ENCODE measurements around the gene FAM227A. TPM values are rescaled to one million over a fixed set of nuclear protein-coding genes. Genes with fewer than 3 reads are reported as not detected.
"Not testable (repeated sequence)": the region's sequence is repeated elsewhere in the genome, so short reads cannot be mapped to it uniquely, and the experiment has no call there.

Gene FAM227A
- total RNA-seq, 1 donor from 2014 or later = 0.26 TPM

DNA sequence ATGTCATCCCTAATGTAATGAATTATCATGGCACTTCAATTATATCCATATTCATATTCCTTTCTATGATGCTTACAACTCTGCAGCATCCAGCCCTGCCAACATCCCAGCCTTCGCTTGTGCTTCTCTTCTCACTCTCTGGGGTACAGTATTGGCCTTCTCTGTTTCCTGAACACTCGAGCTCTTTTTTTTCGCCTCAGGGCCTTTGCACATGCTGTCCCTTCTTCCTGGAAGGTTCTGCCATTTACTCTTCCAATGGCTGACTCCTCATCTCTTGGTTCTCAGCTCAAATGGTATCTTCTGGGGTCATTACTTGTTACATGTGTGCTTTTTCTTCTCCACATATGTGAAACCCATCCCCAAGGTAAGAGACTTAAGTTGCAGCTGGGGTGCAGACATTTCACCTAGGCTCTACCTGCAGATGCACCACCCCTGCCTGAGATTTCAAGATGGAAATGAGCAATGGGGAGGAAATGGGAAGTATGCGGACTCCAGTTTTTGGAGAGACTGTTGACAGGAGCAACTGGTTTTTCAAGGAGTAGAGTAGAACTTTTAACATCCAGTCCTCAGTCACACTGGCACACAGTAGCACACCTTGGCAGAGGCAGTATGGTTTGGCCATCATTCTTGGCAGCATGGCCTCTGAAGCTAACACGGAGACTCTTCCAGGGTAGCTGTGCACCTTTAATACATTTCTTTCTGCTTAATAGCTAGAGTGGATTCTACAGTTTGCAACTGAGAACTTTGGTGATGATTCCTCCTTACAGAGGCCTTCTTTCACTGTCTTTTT is 43.8 kb downstream of the FAM227A start:
- no peak for DNase-seq (ENCODE audit: low read depth in 2 of 2)

DNA sequence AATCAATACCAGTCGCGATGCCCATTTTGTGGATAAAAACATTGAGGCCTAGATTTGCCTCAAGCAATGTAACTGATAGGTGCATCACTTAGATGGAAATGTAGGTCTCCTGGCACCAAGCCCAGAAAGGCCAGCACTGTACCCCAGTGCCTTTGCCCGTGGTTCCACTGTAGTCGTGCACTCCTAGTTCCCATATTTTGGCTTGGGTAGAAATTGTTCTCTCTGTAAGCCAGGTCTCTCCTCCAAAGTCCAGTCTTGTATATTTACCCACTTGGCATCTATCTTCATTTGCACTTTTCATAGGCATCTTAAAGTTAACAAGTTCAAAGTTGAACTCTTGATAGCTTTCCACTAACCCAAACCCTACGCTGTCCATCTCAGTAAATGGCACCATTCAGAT is 44.6 kb downstream of the FAM227A start:
- no peak for DNase-seq (ENCODE audit: low read depth in 2 of 2)

DNA sequence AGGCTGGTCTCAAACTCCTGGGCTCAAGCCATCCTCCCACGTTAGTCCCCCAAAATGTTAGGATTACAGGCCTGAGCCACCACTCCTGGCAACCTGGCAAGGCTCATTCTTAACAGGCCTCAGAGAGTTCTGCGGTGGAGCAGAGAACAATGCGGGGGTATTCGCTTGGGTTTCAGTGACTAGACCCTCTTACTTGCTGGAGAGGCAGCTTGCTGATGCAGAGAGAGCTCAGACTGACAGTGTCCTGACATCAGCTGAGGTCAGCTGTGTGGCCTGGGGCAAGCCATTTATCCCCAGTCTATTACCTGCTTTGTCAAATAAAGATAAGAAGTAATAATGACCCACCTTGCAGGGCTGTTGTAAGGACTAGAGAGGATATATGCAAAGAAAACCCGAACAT is 46.0 kb downstream of the FAM227A start:
- DNase-seq (ENCODE audit: low read depth in 2 of 2) = no peak

- no peak for DNase-seq (ENCODE audit: low read depth in 2 of 2)
Observed at GRCh38 chr22:38608992-38609750, 47.0 kb downstream of the FAM227A start.

DNA sequence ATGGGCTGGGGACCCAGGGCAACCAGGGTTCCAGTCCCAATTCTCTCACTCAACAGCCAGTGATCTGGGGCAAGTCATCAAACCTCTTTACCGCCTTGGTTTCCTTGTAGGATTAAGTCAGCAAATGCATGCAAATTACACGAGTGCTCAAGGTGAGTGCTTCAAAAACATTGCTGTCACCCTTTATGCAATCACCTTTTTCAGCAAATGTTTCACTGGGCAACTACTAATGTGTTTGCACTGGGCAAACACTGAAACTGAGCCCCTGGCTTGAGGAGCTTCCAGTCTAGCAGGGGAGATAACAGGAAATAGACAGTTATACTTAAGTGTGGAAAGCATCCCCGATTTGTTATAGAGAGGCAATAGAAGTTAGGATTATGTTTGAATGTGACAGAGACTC is 48.5 kb downstream of the FAM227A start:
- DNase-seq (ENCODE audit: low read depth in 2 of 2) = no peak

DNA sequence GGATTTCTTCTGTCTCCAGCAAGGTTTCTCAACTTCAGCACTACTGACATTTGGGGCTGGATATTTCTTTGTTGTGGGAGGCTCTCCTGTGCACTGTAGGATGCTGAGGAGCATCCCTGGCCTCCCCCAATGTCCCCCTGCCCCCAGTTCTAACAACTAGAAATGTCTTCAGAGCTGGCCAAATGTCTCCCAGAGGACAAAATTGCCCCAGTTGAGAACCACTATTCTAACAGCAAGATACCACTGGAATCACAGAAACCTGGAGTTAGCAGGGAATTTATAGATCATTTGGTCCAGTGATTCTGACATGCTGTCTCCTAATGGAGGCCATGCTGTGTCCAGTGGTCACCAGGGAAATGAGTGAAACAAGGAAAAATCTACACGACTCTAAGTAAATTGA is 54.0 kb downstream of the FAM227A start:
- DNase-seq (ENCODE audit: low read depth in 2 of 2) = no peak

DNA sequence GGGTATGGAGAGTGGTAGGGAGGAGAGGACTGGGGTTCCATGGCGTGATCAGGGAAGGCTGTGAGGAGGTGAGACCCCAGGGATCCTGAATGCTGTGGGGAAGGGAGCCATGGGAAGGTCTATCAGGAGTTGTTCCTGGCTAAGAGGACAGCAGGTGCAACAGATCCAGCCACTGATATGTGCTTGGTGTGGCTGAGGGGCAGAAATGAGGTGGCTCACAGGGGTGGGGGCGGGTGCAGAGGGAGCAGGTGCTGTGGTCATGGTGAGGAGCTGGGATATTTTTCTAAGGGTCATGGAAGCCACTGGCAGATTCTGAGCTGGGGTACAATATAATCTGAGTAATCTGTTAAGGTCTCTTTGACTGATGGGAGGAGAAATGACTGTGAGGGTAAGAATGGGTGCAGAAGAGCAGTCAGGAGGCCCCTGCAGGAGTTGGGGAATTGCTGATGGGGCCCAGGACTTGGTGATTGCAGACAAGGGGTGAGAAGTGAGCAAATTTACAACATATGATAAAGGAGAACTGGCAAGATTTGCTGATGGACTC is 54.9 kb downstream of the FAM227A start:
- DNase-seq (ENCODE audit: low read depth in 2 of 2) = no peak

- DNase-seq (ENCODE audit: low read depth in 2 of 2) = no peak
Observed at GRCh38 chr22:38599466-38599865, 56.7 kb downstream of the FAM227A start.

- not testable (repeated sequence) for DNase-seq (ENCODE audit: low read depth in 2 of 2)
Observed at GRCh38 chr22:38582923-38583322, 73.3 kb downstream of the FAM227A start.

GRCh38 chr22:38578505-38578904 is 77.7 kb downstream of the FAM227A start:
- no peak for DNase-seq (ENCODE audit: low read depth in 2 of 2)

DNA sequence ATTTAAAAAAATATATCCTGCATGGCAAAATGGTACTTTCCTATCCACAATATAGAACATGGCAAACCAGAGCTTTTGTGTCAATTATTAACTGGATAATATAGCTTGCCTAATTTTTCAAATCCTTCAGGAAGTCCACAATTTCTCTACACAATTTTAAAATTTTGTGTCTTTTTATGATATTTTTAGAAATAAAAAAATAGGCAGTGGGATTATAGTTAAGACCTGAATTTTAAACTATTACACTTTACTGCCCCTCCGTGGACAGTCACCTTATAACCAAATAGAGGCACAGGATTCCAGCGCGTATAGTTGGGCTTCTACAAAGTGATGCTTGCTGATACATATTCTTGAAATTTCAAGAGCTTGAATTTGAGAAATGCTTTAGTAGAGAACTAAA is 84.1 kb downstream of the FAM227A start:
- DNase-seq (ENCODE audit: low read depth in 2 of 2) = peak; percentile 39 to 61

DNA sequence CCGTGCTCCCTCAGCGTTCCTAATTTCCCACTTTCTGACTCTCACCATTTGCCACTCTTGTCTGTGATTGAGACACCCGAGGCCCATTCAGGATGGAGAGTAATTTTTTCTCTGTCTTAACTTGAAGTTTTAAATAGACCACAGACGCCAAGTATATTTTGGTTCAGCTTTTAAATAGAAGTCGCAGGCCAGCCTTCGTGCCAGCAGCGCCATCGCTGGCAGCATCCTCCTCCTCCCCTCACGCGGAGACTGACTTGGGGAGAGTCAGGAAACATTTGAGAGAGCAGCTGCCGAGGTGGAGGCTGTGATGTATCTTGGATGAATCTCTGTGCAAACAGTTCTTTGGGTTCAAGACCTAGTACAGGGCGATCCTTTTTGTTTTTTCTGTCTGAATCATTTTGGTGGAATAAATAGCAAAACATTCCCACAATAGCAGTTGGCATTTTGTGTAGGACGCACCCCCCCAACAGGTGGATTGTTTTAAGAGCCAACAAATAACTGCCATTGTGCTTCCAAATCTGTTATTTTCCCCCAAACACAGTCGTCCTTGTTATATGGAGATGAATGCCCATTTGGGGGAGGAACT is 85.3 kb downstream of the FAM227A start:
- peak in 1 of 2 donors; percentile 8 for DNase-seq (ENCODE audit: low read depth in 2 of 2)

DNA sequence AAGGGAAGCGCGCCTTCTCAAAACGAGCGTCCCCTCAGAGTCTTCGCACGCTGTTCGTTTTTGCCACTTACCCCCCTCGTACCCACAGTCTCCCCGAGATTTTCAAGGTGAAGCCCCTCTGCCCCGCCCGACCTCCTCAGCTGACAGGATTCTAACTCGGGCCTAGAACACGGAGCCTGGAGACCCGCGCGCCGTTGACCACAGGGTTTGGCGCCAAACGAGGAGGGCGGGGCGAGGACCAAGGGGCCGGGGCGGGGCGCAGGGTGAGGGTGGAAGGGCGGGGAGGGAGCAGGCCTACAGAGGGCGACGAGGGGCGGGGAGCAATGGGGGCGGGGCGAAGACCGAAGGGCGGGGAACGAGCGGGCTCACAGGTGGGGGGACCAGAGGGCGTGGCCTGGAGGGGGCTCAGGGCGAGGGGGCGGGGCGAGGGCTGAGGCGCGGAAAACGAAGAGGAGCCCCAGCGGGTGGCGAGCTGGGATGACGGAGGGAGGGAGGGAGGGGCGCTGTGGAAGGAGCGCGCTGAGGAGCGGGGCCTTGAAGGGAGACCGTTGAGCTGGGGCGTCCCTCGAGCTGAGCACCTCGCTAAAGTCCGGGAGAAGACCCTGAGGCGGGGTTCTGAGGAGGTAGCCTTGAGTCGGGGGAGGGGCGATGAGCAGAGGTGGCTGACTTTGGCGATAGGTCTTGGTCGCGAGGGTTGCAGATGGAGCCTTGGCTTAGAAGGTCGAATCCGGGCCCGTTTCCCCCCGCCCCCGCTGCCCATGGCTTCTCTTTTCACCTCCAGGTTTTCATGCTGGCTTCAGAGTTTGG is 86.0 kb downstream of the FAM227A start, which contains the start of gene DMC1:
TSS of gene DMC1 (minus strand) at position 212 of the 807 bp plus-strand sequence. CDS start 1,927 bp downstream, outside the sequence.
- peak in 1 of 2 donors; percentile 79 for DNase-seq (ENCODE audit: low read depth in 2 of 2)

DNA sequence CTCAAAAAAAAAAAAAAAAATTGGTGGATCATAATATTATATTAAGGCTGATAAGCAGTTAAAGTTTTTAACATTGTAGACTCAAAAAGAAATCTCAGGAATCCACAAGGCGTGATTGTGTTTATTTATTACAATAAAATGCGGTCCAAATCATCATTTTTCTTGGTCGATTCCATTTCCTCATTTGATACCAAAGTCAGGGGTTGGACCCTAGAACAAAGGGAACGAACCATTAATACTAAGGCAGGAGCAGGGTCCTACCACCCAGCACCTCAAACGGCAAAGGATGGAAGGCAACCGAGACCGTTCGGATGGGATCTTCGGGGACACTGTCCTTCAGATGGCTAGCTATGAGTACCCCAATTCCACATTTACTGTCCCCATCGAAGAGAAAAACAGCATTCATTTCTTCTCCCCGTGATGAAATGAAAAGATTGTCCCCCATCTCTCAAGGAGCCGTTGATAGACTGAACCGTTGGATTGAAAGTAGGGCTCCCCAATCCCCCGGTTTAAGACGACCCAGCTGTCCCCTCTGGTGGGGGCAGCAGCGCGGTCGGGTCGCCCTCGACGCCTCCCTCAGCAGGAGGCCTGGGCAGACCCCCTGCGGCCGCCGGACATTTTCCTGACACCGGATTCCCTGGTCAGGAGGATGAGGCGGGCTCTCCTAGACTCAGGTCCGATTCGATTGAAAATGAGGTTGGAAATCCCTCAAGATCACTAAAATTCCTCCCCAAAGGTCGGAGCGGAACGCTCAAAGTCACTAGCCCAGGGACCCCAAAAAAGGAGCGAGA is 86.8 kb downstream of the FAM227A start:
- no peak for DNase-seq (ENCODE audit: low read depth in 2 of 2)

GRCh38 chr22:38567531-38568285 is 88.5 kb downstream of the FAM227A start:
- no peak for DNase-seq (ENCODE audit: low read depth in 2 of 2)

DNA sequence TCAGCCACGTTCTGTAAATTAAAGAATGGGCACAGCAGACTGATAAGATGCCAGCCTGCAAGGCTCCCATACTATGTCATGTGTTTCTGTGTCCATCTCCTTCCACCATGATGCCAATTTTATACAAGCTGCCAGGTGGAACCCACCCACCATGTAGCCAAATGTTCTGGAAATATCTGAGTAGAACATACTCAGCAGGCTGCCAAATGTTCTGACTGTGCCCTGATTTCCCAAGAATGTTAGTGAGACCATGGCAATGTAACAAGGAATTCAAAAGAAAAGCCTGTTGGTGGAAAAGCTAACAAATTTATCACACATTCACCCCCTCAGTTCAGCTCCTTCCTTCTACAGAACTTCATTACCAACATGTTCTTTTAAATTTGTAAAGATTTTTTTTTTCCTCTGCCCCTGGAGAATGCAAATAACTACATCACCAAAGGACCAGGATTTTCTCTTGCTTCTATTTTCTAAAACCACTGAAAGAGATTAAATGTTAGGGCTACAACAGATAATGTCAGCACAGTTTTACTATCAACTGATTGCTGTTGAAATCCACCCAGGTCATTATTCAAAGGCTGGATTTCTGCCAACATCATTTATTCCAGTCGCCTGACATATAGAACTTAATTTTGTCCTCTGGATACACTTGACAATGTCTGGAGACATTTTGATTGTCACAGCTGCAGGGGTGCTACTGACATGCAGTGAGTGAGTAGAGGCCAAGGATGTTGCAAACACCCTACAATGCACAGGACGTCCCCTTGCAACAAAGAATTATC is 89.3 kb downstream of the FAM227A start:
- DNase-seq (ENCODE audit: low read depth in 2 of 2) = no peak

DNA sequence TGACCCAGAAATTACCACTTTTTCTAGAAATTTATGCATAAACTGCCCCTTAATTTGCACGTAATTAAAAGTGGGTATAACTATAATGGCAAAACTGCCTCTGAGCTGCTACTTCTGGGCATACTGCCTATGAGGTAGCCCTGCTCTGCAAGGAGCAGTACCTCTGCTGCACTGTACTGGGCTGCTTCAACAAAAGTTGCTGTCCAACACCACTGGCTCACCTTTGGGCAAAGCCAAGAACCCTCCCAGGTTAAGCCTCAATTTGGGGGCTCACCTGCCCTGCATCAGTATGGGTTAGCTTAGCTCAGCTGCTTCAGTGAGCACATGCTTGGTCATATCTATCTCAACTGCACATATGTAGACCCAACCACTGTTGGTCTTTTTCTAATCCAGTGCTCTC is 90.8 kb downstream of the FAM227A start:
- DNase-seq (ENCODE audit: low read depth in 2 of 2) = no peak

DNA sequence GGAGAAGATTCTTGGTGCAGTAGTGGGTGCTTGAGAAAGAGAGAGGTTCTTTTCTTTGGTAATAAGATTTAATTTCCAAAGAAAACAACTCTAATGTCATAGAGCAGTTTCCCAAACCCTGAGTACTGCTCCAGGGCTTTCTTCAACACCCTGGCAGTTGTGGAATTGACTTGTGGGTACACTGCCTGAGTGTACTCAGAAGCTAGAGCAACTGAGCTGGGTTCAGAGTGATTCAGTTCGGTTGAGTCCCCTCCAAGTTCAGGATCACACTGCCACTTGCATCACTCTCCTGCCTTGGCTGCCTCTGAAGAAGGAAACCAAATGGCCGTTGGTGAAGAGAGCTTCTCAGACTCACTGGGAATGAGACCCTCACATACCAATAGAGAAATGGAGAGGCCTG is 91.5 kb downstream of the FAM227A start:
- DNase-seq (ENCODE audit: low read depth in 2 of 2) = no peak

DNA sequence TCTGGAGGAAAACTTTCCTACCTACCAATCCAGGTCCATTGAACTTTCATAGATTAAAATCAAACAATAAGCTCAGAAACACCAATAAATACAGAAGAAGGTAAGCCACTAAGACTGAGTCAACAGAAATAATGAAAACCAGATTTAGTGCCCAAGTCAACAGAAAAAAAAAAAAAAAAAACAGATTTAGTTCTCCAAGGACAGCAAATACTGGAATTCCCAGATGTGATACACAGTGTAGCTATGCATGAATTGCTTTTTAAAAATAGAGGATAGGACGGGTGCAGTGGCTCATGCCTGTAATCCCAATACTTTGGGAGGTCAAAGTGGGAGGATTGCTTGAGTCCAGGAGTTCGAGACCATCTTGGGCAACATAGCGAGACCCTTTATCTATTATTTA is 101.9 kb downstream of the FAM227A start:
- no peak for DNase-seq (ENCODE audit: low read depth in 2 of 2)

Measured in dermis microvascular lymphatic vessel endothelial cell (primary cell).